ENCODE results near the gene TTC16.

DNA sequence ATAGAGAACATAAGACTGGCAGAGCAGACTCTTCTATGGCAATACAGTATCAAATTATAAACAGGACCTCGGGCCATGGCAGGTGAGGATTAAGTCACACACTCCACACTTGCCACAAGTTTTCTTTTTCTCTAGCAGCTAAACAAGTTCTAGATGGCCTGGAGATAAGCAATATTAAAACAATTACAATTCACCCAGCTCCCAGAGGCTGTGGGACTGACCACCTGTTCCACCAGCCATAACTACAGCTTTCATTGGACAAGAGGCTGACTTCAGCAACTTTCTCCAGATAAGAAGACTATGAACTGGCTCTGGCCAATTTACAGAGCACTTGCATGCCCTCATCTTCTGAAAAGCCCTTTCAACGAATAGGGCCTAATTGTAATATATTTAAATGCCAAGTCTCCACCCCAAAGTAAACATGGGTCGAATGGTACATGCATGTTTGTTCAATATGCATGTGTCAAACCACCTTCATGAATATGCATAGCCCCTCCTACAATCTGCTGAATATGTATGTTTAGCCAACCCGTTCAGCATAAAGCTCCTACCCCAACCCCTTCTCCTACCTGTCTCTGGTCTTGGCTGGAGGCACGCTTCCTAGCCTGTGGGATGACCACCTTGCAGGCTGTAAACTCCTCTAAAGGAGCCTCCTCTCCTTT lies 15.2 kb upstream of the TTC16 start:
- TF ChIP-seq, protein P1, sequence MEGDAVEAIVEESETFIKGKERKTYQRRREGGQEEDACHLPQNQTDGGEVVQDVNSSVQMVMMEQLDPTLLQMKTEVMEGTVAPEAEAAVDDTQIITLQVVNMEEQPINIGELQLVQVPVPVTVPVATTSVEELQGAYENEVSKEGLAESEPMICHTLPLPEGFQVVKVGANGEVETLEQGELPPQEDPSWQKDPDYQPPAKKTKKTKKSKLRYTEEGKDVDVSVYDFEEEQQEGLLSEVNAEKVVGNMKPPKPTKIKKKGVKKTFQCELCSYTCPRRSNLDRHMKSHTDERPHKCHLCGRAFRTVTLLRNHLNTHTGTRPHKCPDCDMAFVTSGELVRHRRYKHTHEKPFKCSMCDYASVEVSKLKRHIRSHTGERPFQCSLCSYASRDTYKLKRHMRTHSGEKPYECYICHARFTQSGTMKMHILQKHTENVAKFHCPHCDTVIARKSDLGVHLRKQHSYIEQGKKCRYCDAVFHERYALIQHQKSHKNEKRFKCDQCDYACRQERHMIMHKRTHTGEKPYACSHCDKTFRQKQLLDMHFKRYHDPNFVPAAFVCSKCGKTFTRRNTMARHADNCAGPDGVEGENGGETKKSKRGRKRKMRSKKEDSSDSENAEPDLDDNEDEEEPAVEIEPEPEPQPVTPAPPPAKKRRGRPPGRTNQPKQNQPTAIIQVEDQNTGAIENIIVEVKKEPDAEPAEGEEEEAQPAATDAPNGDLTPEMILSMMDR (IDR thresholded peaks at IDR 0.05): no peak
- TF ChIP-seq POLR2A (IDR thresholded peaks at IDR 0.05): no peak
- no peak for TF ChIP-seq POLR2AphosphoS5 (IDR thresholded peaks at IDR 0.05)
